ENCODE results near the gene TTLL12. TPM values are rescaled to one million over a fixed set of nuclear protein-coding genes. Genes with fewer than 3 reads are reported as not detected.
A peak's percentile ranks its signal among the peaks of the same experiment; 100 is the strongest.

The TTLL12 gene
- total RNA-seq: 10 to 100 TPM; 21.0 to 25.1 TPM

DNA sequence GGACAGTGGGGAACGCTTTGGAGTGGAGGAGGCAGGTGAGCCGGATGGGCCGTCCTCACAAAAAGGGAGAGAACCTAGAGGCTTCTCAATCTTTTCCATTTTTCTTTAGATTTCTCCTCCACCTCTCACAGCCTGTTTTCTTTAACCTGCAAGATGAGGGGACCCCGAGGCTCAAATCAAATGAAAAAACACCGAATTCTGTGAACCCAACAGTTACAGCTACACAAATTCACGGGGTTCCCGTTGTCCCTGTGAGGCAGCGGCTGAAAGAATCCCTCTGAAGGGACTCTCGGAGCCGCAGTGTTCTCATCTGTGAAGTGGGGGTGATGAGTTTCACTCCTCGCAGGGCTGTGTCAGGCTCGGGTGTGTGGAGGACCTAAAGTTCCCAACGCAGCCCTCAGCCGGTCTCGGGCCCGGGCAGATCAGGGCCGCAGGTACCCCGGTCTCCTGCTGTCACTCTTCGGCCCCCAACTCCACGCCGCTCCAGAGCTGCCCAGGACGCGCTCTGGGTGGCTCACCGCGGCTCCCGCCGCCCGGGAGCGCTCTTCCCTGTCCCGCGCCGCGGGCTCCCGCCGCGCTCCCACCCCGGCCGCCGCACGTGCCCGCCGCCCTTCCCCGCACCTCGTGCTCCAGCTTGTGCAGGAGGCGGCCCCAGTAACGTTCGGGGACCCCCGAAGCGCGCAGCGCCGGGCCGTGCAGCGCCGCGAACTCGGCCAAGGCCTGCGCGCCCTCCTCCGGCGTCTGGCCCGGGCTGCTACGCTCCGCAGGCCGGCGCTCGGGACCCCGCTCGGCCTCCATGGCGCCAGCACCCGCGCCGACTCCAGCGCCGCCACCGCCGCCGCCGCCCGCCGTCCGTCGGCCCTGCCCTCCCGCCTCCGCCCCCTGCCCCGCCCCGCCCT is at the start of gene TTLL12:
TTLL12 (minus strand) TSS at position 863 of the 899 bp plus-strand sequence; CDS start at position 798, 65 bp downstream.
- ATAC-seq: peak; percentile 52
- H3K27ac ChIP-seq: peak within 1 kb of the TSS; percentile 79 to 95 (median 84)

DNA sequence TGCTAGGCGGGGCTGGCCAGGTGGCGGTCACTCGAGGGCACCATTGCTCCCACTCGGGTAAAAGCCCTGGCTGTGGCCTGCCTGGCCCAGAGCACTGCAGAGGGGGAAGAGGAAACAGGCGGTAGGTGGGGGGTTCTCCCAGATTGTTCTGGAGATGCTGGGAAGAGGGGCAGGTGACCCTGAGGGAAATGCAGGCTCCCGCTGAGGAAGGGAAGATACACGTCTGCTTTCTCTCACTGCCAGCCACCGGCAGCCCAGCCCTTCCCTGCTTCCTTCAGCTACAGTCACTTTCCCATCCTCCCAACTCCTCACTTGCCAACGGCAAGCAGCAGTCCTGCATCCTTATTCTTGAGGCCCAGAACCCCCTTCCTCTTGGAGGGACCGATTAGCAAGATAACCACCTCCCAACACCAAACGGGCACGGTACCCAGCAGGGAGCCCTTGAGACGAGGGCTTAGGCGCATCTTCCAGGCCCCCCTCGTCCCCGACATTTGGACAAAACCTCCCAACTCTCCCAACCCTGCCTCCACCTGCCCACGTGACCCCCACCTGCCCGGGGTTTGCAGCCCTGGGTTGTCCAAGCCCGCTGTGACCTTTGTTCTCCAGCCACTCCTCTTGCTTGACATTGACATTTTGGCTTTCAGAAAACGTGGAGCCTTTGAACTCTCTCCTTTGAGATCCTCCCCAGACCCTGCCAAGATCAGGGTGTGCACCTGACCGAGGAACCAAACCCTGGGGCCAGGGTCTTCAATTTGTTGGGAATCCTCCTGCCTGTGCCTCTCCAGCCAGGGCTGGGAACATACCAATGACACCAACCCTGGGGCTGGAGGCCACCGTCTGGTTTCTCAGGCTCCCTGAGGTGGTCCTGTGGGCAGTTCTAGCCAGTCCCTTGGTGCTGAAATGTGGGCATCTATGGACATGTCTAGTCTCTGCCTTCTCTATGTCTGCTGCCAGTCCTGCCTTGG is 48.8 kb upstream of the TTLL12 start:
- no peak overlapping the region for H3K4me3 ChIP-seq
- WGBS, 2 donors: 67 to 72% methylated on average over 22 of the region's 22 CpGs
- H3K36me3 ChIP-seq (replicated peaks in 1 of 2; ENCODE audit: insufficient read depth in 1 of 2, low read depth in 2 of 2): no peaks in the 10 kb centered on the region
- DNase-seq (no peak), ATAC-seq (peak; percentile 6)
- H3K4me1 ChIP-seq: peaks cover 21% of the 10 kb centered on the region
- TF ChIP-seq, protein P1, sequence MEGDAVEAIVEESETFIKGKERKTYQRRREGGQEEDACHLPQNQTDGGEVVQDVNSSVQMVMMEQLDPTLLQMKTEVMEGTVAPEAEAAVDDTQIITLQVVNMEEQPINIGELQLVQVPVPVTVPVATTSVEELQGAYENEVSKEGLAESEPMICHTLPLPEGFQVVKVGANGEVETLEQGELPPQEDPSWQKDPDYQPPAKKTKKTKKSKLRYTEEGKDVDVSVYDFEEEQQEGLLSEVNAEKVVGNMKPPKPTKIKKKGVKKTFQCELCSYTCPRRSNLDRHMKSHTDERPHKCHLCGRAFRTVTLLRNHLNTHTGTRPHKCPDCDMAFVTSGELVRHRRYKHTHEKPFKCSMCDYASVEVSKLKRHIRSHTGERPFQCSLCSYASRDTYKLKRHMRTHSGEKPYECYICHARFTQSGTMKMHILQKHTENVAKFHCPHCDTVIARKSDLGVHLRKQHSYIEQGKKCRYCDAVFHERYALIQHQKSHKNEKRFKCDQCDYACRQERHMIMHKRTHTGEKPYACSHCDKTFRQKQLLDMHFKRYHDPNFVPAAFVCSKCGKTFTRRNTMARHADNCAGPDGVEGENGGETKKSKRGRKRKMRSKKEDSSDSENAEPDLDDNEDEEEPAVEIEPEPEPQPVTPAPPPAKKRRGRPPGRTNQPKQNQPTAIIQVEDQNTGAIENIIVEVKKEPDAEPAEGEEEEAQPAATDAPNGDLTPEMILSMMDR (IDR thresholded peaks at IDR 0.05): no peak
- TF ChIP-seq POLR2A (IDR thresholded peaks at IDR 0.05): no peak
- H3K9me3 ChIP-seq: no peaks in the 10 kb centered on the region
- no peaks in the 10 kb centered on the region for H3K27me3 ChIP-seq
- H3K27ac ChIP-seq: no peak overlapping the region
- intact Hi-C loops (cut with DNase I): no loop called here

More for the DNA sequence above, at the start of gene TTLL12:
- Histone ChIP-seq H3K4me1 (peaks cover 13% of the 10 kb centered on the region), H3K27me3 (no peaks in the 10 kb centered on the region), H3K9me3 (no peaks in the 10 kb centered on the region), H3K4me3 (peak within 1 kb of the TSS in 1 of 2 donors; percentile 40), H3K36me3 (replicated peaks in 1 of 2; ENCODE audit: insufficient read depth in 1 of 2, low read depth in 2 of 2) (no peaks in the 10 kb centered on the region)
- intact Hi-C loops (cut with DNase I): no loop called here
- peak; percentile 58 to 67 (median 62) for DNase-seq
- 0 to 2% methylated on average over 16 to 80 of the region's 87 CpGs for WGBS, 2 donors
- TF ChIP-seq POLR2A (IDR thresholded peaks at IDR 0.05): peak; percentile 9 to 21 (median 20)
- TF ChIP-seq, protein P1 (IDR thresholded peaks at IDR 0.05): no peak

DNA sequence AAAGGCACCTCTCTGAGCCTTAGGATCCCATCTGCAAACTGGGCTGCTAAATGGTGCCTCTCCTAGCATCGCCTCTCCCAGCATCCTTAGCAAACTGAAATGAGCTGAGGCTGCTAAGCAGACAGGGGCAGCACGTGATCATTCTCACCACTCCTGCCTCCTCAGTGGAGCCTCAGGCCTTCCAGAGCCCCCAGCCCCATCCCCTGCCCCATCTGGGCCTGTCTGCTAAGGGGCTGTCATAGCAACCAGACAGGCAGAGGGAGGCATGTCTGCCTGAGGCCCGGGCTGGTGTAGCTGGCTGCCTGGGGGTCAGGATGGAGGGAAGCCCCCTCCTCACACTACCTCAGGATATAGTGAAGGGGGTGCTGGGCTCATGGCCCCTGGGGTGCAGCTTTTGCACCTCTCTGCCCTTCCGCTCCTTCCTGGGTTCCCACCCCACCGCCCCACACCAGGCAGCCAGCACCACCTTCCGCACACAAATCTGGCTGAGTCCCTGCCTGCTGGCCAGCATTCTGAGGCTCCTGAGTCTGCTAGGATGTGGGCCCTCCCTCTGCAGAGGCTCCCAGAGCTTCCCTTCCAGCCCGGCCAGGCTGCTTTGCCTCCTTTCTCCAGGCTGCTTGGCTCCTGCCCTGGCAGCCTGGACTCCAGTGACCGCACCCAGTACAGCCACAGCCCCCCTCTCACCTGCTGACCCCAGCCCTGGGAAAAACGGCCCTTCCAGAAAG is 47.5 kb upstream of the TTLL12 start:
- WGBS, 2 donors: 74 to 79% methylated on average over 6 to 7 of the region's 9 CpGs
- Histone ChIP-seq H3K36me3 (replicated peaks in 1 of 2; ENCODE audit: insufficient read depth in 1 of 2, low read depth in 2 of 2) (no peaks in the 10 kb centered on the region), H3K4me1 (peaks cover 21% of the 10 kb centered on the region), H3K9me3 (no peaks in the 10 kb centered on the region), H3K27me3 (no peaks in the 10 kb centered on the region), H3K4me3 (no peak overlapping the region), H3K27ac (no peak overlapping the region)
- ATAC-seq (no peak), DNase-seq (no peak)
- intact Hi-C loops (cut with DNase I): no loop called here
- no peak for TF ChIP-seq POLR2A (IDR thresholded peaks at IDR 0.05)
- TF ChIP-seq, protein P1 (IDR thresholded peaks at IDR 0.05): no peak

DNA sequence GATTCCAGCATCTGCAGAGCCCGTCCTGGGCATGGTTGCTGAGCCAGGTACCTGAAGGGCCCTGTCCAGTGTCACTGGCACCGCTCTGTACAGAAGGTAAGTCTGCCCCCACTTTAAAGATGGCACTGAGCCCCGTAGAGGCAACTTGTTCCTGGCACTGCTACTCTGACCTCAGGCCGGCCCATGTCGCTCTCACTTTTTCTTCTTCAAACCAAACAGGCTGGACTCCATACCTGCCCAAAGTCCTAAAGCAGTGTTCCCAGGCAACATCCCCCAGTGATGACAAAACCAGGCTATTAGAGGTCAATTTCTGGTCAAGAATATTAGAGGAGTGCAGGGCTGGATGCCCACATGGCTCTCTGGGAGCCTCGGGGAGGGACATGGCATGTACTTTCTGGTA is 46.6 kb upstream of the TTLL12 start:
- H3K4me1 ChIP-seq: peaks cover 21% of the 10 kb centered on the region
- DNase-seq: no peak
- TF ChIP-seq, protein P1 (IDR thresholded peaks at IDR 0.05): no peak
- TF ChIP-seq POLR2A (IDR thresholded peaks at IDR 0.05): no peak
- no peak for ATAC-seq
- no peak overlapping the region for H3K4me3 ChIP-seq
- no peaks in the 10 kb centered on the region for H3K9me3 ChIP-seq
- intact Hi-C loops (cut with DNase I): no loop called here
- H3K36me3 ChIP-seq (replicated peaks in 1 of 2; ENCODE audit: insufficient read depth in 1 of 2, low read depth in 2 of 2): no peaks in the 10 kb centered on the region
- 68 to 81% methylated on average over 3 to 6 of the region's 6 CpGs for WGBS, 2 donors
- no peak overlapping the region for H3K27ac ChIP-seq
- H3K27me3 ChIP-seq: no peaks in the 10 kb centered on the region
